ENCODE results near the gene CTNNAL1.
"Not testable (repeated sequence)": the region's sequence is repeated elsewhere in the genome, so short reads cannot be mapped to it uniquely, and the experiment has no call there.

CTNNAL1 gene

GRCh38 chr9:108928386-108928785 is 84.9 kb downstream of the CTNNAL1 start:
- no peak for DNase-seq (ENCODE audit: low spot score)

DNA sequence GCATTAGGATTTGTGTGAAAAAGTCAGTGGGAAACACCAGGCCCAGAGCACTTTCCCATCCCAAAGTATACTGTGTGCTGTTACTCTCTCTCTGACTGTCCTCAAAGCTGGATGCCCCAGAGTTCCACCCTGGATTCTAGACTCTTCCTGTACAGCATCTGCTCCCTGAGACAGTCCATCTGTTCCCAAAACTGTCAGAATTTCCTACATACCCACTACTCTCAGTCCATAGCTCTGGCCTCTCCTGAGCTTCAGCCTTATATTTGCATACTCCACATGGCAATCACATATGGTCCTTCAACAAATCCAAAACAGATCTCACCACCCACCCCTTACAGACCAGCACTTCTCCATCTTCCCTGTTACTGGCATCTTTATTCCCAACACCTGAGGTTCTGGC is 88.8 kb downstream of the CTNNAL1 start:
- DNase-seq (ENCODE audit: low spot score) = no peak

GRCh38 chr9:108921200-108921599 is 92.1 kb downstream of the CTNNAL1 start:
- no peak for DNase-seq (ENCODE audit: low spot score)

DNA sequence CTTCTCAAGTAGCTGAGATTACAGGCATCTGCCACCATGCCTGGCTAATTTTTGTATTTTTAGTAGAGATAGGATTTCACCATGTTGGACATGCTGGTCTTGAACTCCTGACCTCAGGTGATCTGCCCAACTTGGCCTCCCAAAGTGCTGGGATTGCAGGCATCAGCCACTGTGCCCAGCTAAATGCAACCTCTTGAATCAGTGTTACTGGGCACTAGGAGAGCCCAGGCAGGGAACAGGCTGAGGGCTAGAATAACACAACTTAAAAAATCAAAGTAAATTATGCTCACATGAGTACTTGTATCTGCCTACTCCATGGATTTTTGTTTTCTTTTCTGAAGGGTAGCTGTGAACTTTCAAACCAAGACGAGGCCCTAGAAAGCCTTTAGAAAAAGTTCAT is 92.9 kb downstream of the CTNNAL1 start:
- DNase-seq (ENCODE audit: low spot score) = not testable (repeated sequence)

GRCh38 chr9:108919517-108919916 is 93.8 kb downstream of the CTNNAL1 start:
- no peak for DNase-seq (ENCODE audit: low spot score)

DNA sequence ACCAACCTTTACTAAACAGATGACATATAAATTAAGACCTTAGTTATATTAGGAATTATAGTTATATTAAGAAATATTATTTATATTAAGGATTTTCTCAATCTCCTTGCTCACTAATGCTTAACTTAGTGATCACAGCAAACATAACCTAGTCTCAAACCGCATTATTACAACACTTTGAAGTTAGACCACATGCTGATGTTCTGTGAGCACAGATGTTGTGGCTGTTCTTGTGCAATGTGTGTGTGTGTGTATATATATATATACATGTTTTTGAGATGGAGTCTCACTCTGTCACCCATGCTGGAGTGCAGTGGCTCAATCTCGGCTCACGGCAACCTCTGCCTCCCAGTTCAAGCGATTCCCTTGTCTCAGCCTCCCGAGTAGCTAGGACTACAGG is 99.9 kb downstream of the CTNNAL1 start:
- no peak for DNase-seq (ENCODE audit: low spot score)

GRCh38 chr9:108911820-108912219 is 101.5 kb downstream of the CTNNAL1 start:
- DNase-seq (ENCODE audit: low spot score) = no peak

DNA sequence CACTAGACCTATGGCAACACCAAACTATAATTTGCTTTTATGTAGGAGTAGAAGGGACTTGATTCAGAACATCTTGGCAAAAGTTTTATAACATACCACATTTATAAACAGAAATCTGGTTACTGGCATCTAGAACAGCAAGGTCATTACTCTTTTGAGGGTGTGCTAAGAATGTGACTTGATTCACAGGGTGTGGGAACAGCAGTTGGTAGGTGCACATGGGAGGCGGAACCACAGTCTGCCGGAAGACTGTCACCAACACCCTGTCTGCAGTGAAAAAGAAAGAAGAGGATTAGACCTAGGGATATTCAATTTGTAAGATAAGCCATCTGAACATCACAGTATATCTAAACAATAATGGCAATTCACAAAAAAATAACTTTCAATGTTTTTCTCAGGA is 102.4 kb downstream of the CTNNAL1 start:
- DNase-seq (ENCODE audit: low spot score) = no peak

DNA sequence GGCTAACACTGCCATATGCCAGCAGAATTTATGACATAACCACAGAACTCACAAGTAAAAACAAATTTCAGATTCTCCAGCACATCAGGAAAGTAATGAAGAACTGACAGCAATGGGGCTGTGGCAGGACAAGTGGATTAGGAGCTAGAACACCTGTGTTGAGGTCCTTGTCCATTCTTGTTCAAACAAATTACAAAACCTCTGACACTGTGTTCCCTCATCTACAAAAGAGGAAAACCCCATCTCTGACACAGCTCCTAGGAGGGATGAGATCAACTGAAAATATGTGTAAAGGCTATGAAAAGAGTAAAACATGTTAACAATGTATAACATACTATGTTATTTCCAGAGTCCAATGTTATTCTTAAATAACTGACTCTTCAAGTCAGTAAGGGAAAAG is 102.9 kb downstream of the CTNNAL1 start:
- no peak for DNase-seq (ENCODE audit: low spot score)

DNA sequence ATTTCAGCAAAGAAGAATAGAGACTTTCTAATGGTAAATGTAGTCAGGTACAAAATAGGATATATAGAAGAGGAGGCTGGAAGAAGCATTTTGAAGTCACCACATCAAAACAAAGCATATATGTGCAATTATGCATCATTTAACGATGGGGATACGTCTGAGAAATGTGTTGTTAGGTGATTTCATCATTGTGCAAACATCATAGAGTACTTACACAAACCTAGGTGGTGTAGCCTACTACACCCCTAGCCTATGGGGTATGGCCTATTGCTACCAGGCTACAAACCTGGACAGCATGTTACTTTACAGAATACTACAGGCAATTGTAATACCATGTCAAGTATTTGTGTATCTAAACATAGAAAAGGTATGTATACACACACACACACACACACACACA is 107.8 kb downstream of the CTNNAL1 start:
- DNase-seq (ENCODE audit: low spot score) = no peak

- DNase-seq (ENCODE audit: low spot score) = no peak
These were observed 109.1 kb downstream of the CTNNAL1 start for GRCh38 chr9:108904161-108904560.

GRCh38 chr9:108903420-108904103 is 109.7 kb downstream of the CTNNAL1 start:
- no peak for DNase-seq (ENCODE audit: low spot score)

GRCh38 chr9:108900176-108900575 is 113.1 kb downstream of the CTNNAL1 start:
- DNase-seq (ENCODE audit: low spot score) = no peak

DNA sequence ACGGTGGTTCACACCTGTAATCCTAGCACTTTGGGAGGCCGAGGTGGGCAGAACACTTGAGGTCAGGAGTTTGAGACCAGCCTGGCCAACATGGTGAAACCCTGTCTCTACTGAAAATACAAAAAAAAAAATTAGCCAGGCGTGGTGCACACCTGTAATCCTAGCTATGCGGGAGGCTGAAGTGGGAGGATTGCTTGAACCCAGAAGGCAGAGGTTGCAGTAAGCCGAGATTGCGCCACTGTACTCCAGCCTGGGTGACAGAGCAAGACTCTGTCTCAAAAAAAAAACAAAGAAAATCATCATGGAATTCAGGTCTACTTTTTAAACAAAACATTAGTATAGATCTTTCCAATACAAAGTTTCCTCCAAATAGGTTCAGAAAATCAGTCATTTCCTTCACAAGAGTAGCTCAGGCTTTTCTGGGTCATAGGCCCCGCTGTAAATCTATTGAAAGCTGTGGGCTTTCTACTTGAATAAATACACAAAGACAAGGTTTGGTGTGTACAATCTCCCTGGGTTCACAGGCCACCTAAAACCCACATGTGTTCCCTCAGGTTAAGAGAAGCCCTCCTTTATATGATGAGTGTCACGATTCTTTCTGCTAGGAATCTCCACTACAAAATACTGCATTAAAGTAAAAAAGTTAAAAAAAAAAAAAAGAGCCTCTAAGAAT is 114.1 kb downstream of the CTNNAL1 start:
- DNase-seq (ENCODE audit: low spot score) = not testable (repeated sequence)

DNA sequence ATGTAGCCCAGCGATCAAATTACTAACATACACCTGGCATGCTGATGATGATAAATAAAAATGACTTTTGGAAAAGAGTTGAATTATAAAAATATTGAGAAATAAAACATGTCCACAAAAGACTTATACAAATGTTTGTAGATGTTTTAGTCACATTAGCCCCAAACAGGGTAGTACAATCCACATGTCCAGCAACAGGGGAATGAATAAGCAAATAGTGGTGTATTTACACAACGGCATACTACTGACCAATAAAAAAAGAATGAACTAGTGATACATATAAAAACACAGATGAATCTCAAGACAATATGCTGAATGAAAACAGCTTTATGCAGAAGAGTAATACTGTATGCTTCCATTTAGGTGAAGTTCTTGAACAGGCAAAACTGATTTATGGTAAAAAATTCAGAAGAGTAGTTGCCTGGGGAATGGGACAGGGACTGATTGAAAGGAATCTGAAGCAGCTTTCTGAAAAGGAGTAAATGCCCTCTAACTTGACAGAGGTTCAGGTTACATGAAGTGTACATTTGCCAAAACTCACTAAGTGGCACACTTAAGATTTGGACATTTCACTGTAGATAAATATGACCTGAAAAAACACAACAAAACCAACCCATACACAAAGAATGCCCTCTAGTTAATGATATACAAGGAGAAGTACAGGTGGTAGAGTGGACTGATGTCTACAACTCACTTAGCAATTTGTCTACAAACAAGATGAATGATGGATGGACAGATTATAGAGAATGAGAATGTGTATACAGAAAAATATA is 115.8 kb downstream of the CTNNAL1 start:
- no peak for DNase-seq (ENCODE audit: low spot score)

- no peak for DNase-seq (ENCODE audit: low spot score)
These were observed 118.9 kb downstream of the CTNNAL1 start for GRCh38 chr9:108894225-108894997.
